Measurements from ENCODE around the gene EGFR.

- TF ChIP-seq POLR2A (IDR thresholded peaks at IDR 0.05; ENCODE audit: low read depth, low read length), result no peak
- TF ChIP-seq CTCF (IDR thresholded peaks at IDR 0.05; ENCODE audit: extremely low read depth in 1 of 2, insufficient read depth in 1 of 2, low read depth in 1 of 2, low read length in 2 of 2), result no peak
- TF ChIP-seq POLR2AphosphoS5 (IDR thresholded peaks at IDR 0.05; ENCODE audit: insufficient read depth, low read depth, low read length), result no peak
- TF ChIP-seq EZH2 (IDR thresholded peaks at IDR 0.05; ENCODE audit: borderline replicate concordance, low read depth, low read length, severe bottlenecking), result no peak
- no peak for TF ChIP-seq JUN (IDR thresholded peaks at IDR 0.05; ENCODE audit: borderline replicate concordance, insufficient read depth, insufficient read length, low read depth)
- no peak for TF ChIP-seq MAX (IDR thresholded peaks at IDR 0.05; ENCODE audit: insufficient read depth, insufficient read length)
- TF ChIP-seq GATA2 (IDR thresholded peaks at IDR 0.05; ENCODE audit: insufficient read depth, insufficient read length, low read depth, low read length), result no peak
- no peak for TF ChIP-seq FOS (IDR thresholded peaks at IDR 0.05; ENCODE audit: borderline replicate concordance, insufficient read depth, low read length)
- no peak for TF ChIP-seq MYC (IDR thresholded peaks at IDR 0.05; ENCODE audit: low read depth, low read length)
These were observed 193.4 kb downstream of the EGFR start for GRCh38 chr7:55212176-55212575.

Data from endothelial cell of umbilical vein (primary cell).